ENCODE results near the gene GRIN2A.

DNA sequence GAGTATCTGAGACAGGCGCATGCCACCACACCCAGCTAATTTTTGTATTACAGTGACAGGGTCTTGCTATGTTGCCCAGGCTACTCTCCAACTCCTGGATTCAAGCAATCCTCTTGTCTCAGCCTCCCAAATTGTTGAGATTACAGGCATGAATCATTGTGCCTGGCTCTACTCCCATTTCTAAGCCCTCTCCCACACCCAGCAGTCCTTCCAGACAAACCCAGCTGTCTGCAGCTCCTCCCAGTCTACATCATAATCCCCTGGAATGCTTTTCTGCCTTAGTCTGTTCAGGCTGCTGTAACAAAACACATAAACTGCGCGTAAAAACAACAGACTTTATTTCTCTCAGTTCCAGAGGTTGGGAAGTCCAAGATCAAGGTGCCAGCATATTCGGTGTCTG lies 144.5 kb downstream of the GRIN2A start:
- TF ChIP-seq, protein P1, sequence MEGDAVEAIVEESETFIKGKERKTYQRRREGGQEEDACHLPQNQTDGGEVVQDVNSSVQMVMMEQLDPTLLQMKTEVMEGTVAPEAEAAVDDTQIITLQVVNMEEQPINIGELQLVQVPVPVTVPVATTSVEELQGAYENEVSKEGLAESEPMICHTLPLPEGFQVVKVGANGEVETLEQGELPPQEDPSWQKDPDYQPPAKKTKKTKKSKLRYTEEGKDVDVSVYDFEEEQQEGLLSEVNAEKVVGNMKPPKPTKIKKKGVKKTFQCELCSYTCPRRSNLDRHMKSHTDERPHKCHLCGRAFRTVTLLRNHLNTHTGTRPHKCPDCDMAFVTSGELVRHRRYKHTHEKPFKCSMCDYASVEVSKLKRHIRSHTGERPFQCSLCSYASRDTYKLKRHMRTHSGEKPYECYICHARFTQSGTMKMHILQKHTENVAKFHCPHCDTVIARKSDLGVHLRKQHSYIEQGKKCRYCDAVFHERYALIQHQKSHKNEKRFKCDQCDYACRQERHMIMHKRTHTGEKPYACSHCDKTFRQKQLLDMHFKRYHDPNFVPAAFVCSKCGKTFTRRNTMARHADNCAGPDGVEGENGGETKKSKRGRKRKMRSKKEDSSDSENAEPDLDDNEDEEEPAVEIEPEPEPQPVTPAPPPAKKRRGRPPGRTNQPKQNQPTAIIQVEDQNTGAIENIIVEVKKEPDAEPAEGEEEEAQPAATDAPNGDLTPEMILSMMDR (IDR thresholded peaks at IDR 0.05), result no peak
- TF ChIP-seq POLR2AphosphoS5 (IDR thresholded peaks at IDR 0.05) (no peak), EP300 (IDR thresholded peaks at IDR 0.05) (no peak)
